Measurements from ENCODE around the gene ZNF84.

ZNF84 gene

GRCh38 chr12:133080368-133081158, 43.3 kb downstream of the ZNF84 start, which contains the start of gene ZNF140:
ZNF140 (plus strand) TSS chr12:133080923; CDS start chr12:133081321, 398 bp downstream.
- TF ChIP-seq CTCF (IDR thresholded peaks at IDR 0.05; ENCODE audit: extremely low read depth, missing control alignments): no peak
- DNase-seq (ENCODE audit: low spot score): peak; percentile 87

DNA sequence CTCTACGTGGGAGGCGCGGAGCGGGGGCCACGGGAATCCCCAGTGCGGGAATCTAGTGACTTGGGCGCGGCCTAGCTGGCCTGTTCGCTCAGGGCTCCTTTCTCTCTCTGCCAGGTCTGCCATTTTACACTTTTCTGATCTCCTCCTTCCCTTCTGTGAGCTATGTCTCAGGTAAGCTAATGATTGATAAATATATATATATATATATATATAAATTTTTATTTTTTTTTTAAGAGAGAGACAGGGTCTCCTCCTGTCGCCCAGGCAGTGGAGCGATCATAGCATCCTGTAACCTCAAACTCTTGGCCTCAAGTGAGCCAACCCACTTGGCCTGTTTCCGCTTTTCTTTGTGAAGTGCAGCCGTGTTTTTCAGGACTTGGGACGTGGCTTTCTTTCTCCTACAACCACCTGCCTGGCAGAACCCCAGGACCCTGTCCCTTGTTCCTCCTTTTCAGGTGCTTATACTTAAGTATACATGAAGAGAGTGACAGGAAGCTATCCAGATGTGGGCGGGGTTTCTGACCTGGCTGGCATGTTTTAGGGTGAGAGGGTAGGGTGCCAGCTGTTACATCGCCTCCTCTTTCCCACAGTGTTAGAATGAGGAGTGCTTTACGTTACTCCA, 44.0 kb downstream of the ZNF84 start:
- no peak for DNase-seq (ENCODE audit: low spot score)
- no peak for TF ChIP-seq CTCF (IDR thresholded peaks at IDR 0.05; ENCODE audit: extremely low read depth, missing control alignments)

GRCh38 chr12:133083345-133083744, 46.0 kb downstream of the ZNF84 start:
- no peak for DNase-seq (ENCODE audit: low spot score)
- no peak for TF ChIP-seq CTCF (IDR thresholded peaks at IDR 0.05; ENCODE audit: extremely low read depth, missing control alignments)

GRCh38 chr12:133105620-133106019, 68.3 kb downstream of the ZNF84 start:
- DNase-seq (ENCODE audit: low spot score): no peak
- TF ChIP-seq CTCF (IDR thresholded peaks at IDR 0.05; ENCODE audit: extremely low read depth, missing control alignments): no peak

GRCh38 chr12:133106253-133106652, 68.9 kb downstream of the ZNF84 start:
- TF ChIP-seq CTCF (IDR thresholded peaks at IDR 0.05; ENCODE audit: extremely low read depth, missing control alignments): no peak
- DNase-seq (ENCODE audit: low spot score): no peak

GRCh38 chr12:133107121-133107520, 69.8 kb downstream of the ZNF84 start:
- no peak for TF ChIP-seq CTCF (IDR thresholded peaks at IDR 0.05; ENCODE audit: extremely low read depth, missing control alignments)
- no peak for DNase-seq (ENCODE audit: low spot score)

DNA sequence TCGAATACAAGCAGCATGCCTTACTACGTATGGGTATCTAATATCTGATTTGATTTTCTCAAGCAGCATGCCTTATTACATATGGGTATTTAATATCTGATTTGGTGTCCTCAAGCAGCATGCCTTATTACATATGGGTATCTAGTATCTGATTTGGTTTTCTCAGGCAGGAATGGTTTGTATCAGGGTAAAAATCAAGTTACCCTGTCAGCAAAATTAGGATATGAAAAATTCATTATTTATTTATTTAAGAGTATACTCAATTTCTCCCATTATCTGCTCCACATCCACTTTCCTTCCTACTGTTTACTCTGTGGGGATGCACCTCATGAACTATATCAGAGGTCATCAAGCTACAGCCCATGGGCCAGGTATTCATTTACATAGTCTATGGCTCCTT, 70.8 kb downstream of the ZNF84 start:
- TF ChIP-seq CTCF (IDR thresholded peaks at IDR 0.05; ENCODE audit: extremely low read depth, missing control alignments): no peak
- no peak for DNase-seq (ENCODE audit: low spot score)

Measured in GM20000 (cell line).